Stomach smooth muscle (tissue), 2 donors: ENCODE data around the gene SMAD6.

Source experiments
- H3K27ac ChIP-seq: one replicate; pipeline ENCODE4 v1.7.0; 2013; ENCODE audit warnings: mild to moderate bottlenecking, low read length, inconsistent platforms
- H3K27me3 ChIP-seq, 2 donors: one replicate each; pipeline ENCODE4 v1.7.0; 2013; ENCODE audit warnings: low read length in 2 of 2; ENCODE audit not compliant: insufficient read depth in 2 of 2, control insufficient read depth in 1 of 2
- H3K36me3 ChIP-seq, 2 donors: one replicate each; pipeline ENCODE4 v1.7.0; 2013; ENCODE audit warnings: low read length in 2 of 2; ENCODE audit not compliant: control insufficient read depth in 2 of 2, insufficient read depth in 2 of 2
- H3K4me1 ChIP-seq: one replicate; pipeline ENCODE4 v1.7.0; 2013; ENCODE audit warnings: low read length; ENCODE audit not compliant: control insufficient read depth, insufficient read depth
- H3K4me3 ChIP-seq, 2 donors: one replicate each; pipeline ENCODE4 v1.7.0; 2013; ENCODE audit warnings: low read length in 2 of 2
- H3K9ac ChIP-seq, 2 donors: one replicate each; pipeline ENCODE4 v1.7.0; 2013; ENCODE audit warnings: low read length in 2 of 2, mild to moderate bottlenecking in 1 of 2
- H3K9me3 ChIP-seq, 2 donors: one replicate each; pipeline ENCODE4 v1.7.0; 2013; ENCODE audit warnings: low read length in 2 of 2; ENCODE audit not compliant: control insufficient read depth in 2 of 2
- donor health status: healthy.
- donor health status: Pancreatic carcinoma.

SMAD6 gene

DNA sequence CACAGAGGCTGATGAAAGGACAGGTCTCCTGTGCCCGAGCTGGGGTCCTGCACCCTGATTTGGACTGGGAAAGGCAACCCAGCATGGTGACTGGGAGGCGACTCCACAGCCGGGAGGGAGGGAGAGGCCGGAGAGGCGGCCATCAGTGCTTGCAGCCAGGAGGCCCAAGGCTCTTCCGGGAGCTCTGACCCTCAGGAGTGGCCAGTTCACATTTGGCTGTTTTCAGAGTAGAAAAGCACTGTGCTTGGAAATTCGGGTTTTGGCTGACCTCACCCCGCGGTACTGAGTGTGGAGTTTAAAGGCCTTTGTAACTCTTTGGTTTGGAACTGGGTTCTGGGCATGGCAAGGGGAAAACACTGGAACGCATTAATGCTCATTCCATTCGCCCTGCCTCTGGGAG is 31.9 kb downstream of the SMAD6 start:
- Histone ChIP-seq H3K36me3 (no peaks in the 10 kb centered on the region), H3K9ac (peak overlapping the region in 1 of 2 donors; percentile 13), H3K4me1 (peaks cover 19% of the 10 kb centered on the region), H3K4me3 (no peak overlapping the region), H3K27me3 (no peaks in the 10 kb centered on the region), H3K9me3 (no peaks in the 10 kb centered on the region), H3K27ac (no peak overlapping the region)

DNA sequence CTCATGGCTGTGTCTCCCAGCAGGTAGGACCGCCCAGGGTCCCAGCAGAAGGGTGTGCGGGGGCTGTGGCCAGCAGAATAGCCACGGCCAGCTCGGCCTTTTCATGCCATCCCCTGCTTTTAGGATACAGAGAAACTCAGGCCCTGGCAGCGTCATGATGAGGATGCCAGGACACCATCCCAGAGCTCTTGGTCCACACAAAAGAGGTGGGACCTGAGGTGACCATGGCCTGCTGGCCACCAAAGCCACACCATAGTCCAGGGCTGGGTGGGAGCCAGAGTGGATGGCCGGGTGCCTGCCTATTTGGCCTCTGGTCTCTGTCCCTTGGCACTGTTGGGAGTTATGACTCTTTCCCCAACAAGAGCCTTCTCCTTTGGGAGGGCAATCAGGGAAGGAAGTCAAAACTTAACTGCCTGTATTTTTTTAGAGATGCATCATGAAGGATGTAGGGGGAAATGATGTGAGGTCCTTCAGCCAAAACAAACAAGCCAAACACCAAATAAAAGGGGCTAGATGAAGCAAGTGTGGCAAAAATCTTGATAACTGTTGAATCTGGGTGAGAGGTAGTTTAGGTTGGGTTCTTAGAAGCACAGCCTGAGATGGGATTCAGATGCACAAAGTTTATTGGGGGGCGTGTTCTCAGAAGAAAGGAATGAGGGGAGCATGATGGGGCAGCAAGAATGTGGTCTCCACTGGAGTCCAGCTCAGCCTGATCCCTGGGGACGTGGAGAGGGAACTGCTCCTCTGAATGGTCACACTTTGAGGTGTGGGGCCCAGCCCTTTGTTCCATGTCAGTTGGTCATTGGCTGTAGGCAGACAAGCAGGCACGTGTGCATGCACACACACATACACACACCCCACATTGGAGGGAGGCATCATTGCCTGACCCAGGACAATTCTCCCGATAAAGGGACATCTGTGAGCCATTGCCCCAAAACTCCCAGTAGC is 33.2 kb downstream of the SMAD6 start:
- no peaks in the 10 kb centered on the region for H3K27me3 ChIP-seq
- no peaks in the 10 kb centered on the region for H3K36me3 ChIP-seq
- no peak overlapping the region for H3K4me3 ChIP-seq
- no peak overlapping the region for H3K27ac ChIP-seq
- no peak overlapping the region for H3K9ac ChIP-seq
- no peaks in the 10 kb centered on the region for H3K9me3 ChIP-seq
- H3K4me1 ChIP-seq, result peaks cover 9% of the 10 kb centered on the region

DNA sequence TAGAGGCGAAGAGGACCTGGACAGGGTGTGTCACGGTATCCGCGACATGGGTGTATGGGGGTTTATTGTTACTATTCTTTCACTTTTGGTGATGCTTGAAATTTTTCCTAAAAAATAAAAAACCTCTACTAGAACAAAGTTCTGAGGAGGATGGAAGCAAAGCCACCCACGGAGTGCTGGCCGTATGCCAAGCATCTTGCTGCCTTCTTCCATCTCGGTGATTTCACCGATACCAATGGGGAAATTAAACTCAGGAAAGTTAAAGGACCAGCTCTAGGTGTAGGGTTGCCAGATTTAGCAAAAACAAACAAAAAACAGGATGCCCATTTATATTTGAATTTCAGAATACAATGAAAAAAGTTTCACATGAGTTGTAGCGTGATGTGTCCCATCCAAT is 33.9 kb downstream of the SMAD6 start:
- no peaks in the 10 kb centered on the region for H3K36me3 ChIP-seq

DNA sequence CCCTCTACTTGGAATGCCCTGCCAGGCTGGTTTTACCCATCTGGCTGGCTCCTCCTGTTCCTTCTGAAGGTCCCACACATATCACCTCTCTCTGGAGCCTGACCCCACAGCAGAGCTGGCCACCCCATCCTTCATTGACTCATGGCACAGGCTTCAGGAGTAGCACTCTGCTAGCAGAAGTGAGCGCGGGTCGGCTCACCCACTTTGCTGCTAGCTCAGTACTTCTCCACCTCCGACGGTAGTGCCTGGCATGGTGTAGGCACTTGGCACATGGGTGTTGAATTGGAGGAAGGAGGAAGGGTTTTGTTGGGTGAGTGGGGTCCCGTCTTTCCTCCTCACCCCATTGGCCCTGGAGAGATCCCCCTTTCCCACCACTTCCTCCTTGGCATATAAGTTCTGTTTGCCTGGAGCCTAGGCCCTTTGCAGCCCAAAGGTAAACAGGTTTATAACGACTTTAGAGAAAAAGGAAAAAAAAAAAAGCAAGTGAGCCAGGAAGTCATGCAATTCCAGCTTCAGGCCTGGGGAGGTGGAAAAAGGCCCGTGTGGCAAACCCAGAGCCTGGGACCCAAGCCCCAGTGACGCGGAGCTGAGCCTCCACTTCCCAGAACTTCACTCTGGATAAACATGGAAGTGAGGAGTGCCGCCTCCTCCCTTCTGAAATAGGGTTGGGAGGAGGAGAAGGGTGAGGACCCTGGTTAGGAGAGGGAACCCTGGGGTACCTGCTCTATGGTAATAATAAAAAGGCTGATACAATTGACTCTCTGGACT is 35.4 kb downstream of the SMAD6 start:
- no peaks in the 10 kb centered on the region for H3K9me3 ChIP-seq
- H3K27ac ChIP-seq, result no peak overlapping the region
- H3K36me3 ChIP-seq, result no peaks in the 10 kb centered on the region
- no peak overlapping the region for H3K9ac ChIP-seq
- H3K27me3 ChIP-seq, result no peaks in the 10 kb centered on the region
- peaks cover 12% of the 10 kb centered on the region for H3K4me1 ChIP-seq
- H3K4me3 ChIP-seq, result no peak overlapping the region

More for the DNA sequence above, 33.9 kb downstream of the SMAD6 start:
- peaks cover 12% of the 10 kb centered on the region for H3K4me1 ChIP-seq
- no peak overlapping the region for H3K9ac ChIP-seq
- H3K27me3 ChIP-seq, result no peaks in the 10 kb centered on the region
- no peaks in the 10 kb centered on the region for H3K9me3 ChIP-seq
- no peak overlapping the region for H3K27ac ChIP-seq
- no peak overlapping the region for H3K4me3 ChIP-seq

DNA sequence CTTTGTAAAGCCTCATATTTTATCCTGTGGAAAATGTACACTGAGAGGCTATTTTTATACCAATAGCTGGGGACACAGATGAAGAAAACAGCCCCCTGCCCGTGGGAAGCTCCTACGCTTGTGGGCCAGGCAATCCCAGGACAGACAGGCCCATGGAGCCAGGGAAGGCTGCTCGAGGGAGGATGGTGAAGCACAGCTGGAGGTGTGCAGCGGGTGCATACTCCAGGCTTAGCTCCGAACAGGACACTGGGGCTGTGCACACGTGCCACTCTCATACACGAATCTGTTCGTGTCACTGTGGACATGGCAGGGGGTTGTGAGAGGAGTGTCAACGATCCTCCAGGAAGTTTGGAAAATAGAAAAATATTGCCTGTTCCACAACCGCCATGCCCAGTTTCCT is 36.1 kb downstream of the SMAD6 start:
- H3K4me3 ChIP-seq, result no peak overlapping the region
- no peak overlapping the region for H3K9ac ChIP-seq
- no peaks in the 10 kb centered on the region for H3K36me3 ChIP-seq
- H3K27ac ChIP-seq, result no peak overlapping the region
- no peaks in the 10 kb centered on the region for H3K27me3 ChIP-seq
- H3K4me1 ChIP-seq, result peaks cover 12% of the 10 kb centered on the region
- no peaks in the 10 kb centered on the region for H3K9me3 ChIP-seq

DNA sequence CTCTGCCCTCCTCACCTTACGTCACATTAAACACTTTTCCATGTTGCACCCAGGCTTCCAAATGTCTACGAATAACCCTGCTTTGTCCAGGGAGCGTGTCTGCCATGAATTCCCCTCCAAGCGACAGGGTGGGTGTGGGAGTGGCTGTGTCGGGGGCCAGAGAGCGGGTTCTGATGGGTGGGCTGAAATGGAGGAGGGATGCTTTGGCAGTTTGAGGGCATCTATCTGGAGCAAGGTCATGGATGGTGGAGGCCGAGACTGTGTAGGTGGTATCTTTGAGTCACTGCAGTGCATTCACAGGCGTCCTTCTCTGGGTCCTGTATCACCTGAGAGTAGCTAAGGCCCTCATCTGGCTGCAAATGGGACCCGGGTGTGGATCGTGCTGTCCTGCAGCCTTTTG is 36.6 kb downstream of the SMAD6 start:
- Histone ChIP-seq H3K36me3 (no peaks in the 10 kb centered on the region), H3K4me3 (no peak overlapping the region), H3K9ac (no peak overlapping the region), H3K27ac (no peak overlapping the region), H3K9me3 (no peaks in the 10 kb centered on the region), H3K4me1 (peaks cover 11% of the 10 kb centered on the region), H3K27me3 (no peaks in the 10 kb centered on the region)

DNA sequence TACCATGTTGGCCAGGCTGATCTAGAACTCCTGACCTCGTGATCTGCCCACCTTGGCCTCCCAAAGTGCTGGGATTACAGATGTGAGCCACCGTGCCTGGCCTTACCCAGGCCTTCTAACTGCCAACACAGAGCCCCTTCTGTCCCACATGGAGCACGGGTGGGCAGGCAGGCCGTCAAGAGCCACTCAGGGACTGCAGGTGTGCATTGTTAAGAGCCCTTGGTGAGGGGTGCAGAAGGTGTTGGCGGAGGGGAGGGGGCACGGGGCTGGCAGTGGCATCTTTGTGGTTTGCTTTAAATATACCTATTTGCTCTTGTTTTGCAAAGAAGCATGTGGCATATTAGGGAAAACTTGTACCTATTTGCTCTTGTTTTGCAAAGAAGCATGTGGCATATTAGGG is 37.3 kb downstream of the SMAD6 start:
- Histone ChIP-seq H3K9ac (no peak overlapping the region), H3K27ac (no peak overlapping the region), H3K4me1 (peaks cover 10% of the 10 kb centered on the region), H3K36me3 (no peaks in the 10 kb centered on the region), H3K27me3 (no peaks in the 10 kb centered on the region), H3K9me3 (no peaks in the 10 kb centered on the region), H3K4me3 (no peak overlapping the region)

DNA sequence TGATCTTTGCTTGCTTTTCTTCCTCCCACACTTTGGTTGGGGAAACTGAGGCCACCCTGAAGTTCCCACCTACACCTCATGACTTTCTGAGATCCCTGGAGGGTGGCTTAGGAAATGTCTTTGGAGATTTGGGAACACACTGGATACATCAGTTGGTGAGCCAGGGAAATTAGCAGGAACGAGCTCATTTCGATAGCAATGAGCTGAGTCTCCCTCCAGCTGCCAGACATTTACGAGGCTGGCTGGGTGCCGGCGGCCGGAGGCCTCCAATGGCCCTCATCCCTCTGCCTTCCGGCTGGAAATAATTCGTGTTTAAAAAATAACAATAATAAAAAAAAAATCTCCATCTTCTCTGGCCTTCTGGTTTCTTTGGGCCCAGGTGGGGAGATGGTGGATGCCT is 38.8 kb downstream of the SMAD6 start:
- peaks cover 18% of the 10 kb centered on the region for H3K4me1 ChIP-seq
- no peaks in the 10 kb centered on the region for H3K27me3 ChIP-seq
- H3K36me3 ChIP-seq, result no peaks in the 10 kb centered on the region
- H3K4me3 ChIP-seq, result no peak overlapping the region
- H3K9me3 ChIP-seq, result no peaks in the 10 kb centered on the region
- H3K9ac ChIP-seq, result no peak overlapping the region
- no peak overlapping the region for H3K27ac ChIP-seq

DNA sequence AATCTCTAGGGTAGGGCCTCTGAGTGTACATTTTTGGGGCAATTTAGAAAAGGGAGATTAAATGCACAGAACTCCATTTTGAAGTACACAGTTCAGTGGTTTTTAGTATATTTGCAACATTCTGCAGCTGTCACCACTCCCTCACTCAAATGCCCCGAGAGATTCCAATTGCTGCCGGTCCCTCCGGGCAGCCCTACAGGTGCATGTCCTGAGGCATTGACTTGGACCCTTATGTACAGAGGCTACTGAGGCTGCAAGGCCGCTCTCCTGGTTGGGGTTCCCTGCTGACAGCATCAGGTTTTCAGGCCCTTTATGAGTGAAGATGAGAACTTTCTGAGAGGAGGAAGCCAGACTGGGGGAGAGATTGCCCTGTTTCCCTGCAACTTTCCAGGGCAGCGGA is 39.6 kb downstream of the SMAD6 start:
- no peaks in the 10 kb centered on the region for H3K36me3 ChIP-seq
- H3K9ac ChIP-seq, result no peak overlapping the region
- no peak overlapping the region for H3K27ac ChIP-seq
- H3K9me3 ChIP-seq, result no peaks in the 10 kb centered on the region
- H3K4me3 ChIP-seq, result no peak overlapping the region
- H3K4me1 ChIP-seq, result peaks cover 18% of the 10 kb centered on the region
- no peaks in the 10 kb centered on the region for H3K27me3 ChIP-seq

DNA sequence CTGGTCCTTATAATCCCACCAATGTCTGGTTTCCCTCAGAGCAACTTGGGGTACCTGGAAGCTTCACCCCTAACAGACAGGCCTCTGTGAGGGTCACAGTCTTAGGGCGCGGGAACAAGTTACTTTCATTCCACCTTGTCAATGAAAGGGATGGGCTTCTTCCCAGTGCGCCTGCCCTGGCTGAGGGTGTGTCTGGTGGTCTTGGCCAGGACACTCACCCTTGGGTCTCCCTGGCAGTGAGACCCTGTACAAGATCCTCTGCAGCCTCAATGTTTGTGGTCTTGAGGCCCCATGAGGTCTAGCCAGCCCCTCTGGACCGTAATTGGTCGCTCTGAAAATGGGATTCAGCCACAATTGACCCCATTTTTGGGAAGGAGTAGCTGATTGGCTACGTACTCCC is 40.2 kb downstream of the SMAD6 start:
- no peak overlapping the region for H3K9ac ChIP-seq
- H3K27me3 ChIP-seq, result no peaks in the 10 kb centered on the region
- no peak overlapping the region for H3K4me3 ChIP-seq
- no peaks in the 10 kb centered on the region for H3K9me3 ChIP-seq
- no peak overlapping the region for H3K27ac ChIP-seq
- peaks cover 18% of the 10 kb centered on the region for H3K4me1 ChIP-seq
- H3K36me3 ChIP-seq, result no peaks in the 10 kb centered on the region

DNA sequence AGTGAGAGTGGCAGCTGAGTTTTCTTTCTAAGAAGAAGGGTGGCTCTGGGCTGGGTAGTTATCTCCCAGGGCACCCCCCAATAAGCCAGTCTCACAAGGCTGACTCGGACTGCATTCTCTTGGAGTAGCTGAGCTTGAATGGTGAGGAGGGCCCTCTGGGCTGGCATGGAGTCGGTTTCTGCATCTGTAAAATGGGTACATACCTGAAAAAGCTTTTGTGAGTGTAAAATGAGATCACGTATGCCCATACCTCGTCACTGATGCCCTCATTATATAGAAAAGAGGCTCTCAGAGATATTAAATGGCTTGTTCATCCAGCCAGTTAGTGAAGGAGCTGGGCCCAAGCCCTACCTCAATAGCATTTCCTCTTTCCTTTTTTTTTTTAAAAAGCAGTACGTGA is 41.2 kb downstream of the SMAD6 start:
- no peaks in the 10 kb centered on the region for H3K36me3 ChIP-seq
- no peak overlapping the region for H3K9ac ChIP-seq
- no peaks in the 10 kb centered on the region for H3K9me3 ChIP-seq
- H3K27me3 ChIP-seq, result no peaks in the 10 kb centered on the region
- H3K27ac ChIP-seq, result no peak overlapping the region
- no peak overlapping the region for H3K4me3 ChIP-seq
- H3K4me1 ChIP-seq, result peaks cover 22% of the 10 kb centered on the region
